ENCODE measurements around the gene RALGAPA2.

The RALGAPA2 gene

GRCh38 chr20:20482453-20482852 lies 230.0 kb downstream of the RALGAPA2 start:
- no peak overlapping the region for H3K4me3 ChIP-seq (ENCODE audit: low read depth, low read length)
- TF ChIP-seq CTCF (IDR thresholded peaks at IDR 0.05; ENCODE audit: borderline replicate concordance, insufficient read depth, low read depth, low read length) = no peak

- no peak for TF ChIP-seq CTCF (IDR thresholded peaks at IDR 0.05; ENCODE audit: borderline replicate concordance, insufficient read depth, low read depth, low read length)
- no peak overlapping the region for H3K4me3 ChIP-seq (ENCODE audit: low read depth, low read length)
Observed at GRCh38 chr20:20480689-20481088, 231.8 kb downstream of the RALGAPA2 start.

GRCh38 chr20:20480126-20480525 lies 232.3 kb downstream of the RALGAPA2 start:
- no peak overlapping the region for H3K4me3 ChIP-seq (ENCODE audit: low read depth, low read length)
- TF ChIP-seq CTCF (IDR thresholded peaks at IDR 0.05; ENCODE audit: borderline replicate concordance, insufficient read depth, low read depth, low read length) = no peak

- no peak for TF ChIP-seq CTCF (IDR thresholded peaks at IDR 0.05; ENCODE audit: borderline replicate concordance, insufficient read depth, low read depth, low read length)
- H3K4me3 ChIP-seq (ENCODE audit: low read depth, low read length) = no peak overlapping the region
Observed at GRCh38 chr20:20477444-20478041, 234.9 kb downstream of the RALGAPA2 start.

GRCh38 chr20:20476504-20476903 lies 235.9 kb downstream of the RALGAPA2 start:
- no peak overlapping the region for H3K4me3 ChIP-seq (ENCODE audit: low read depth, low read length)
- no peak for TF ChIP-seq CTCF (IDR thresholded peaks at IDR 0.05; ENCODE audit: borderline replicate concordance, insufficient read depth, low read depth, low read length)

- no peak overlapping the region for H3K4me3 ChIP-seq (ENCODE audit: low read depth, low read length)
- TF ChIP-seq CTCF (IDR thresholded peaks at IDR 0.05; ENCODE audit: borderline replicate concordance, insufficient read depth, low read depth, low read length) = no peak
Observed at GRCh38 chr20:20473657-20474056, 238.8 kb downstream of the RALGAPA2 start.

GRCh38 chr20:20472684-20473274 lies 239.7 kb downstream of the RALGAPA2 start:
- H3K4me3 ChIP-seq (ENCODE audit: low read depth, low read length) = no peak overlapping the region
- TF ChIP-seq CTCF (IDR thresholded peaks at IDR 0.05; ENCODE audit: borderline replicate concordance, insufficient read depth, low read depth, low read length) = no peak
